Activated CD8-positive, alpha-beta memory T cell treated with anti-CD3 and anti-CD28 coated beads, Interleukin-2, amount 50 U/mL, for 48 hours (primary cell): ENCODE results near the gene ANO10.
"Not testable (repeated sequence)": the region's sequence is repeated elsewhere in the genome, so short reads cannot be mapped to it uniquely, and the experiment has no call there.

Source experiments
- DNase-seq: peaks from one replicate; pipeline ENCODE4 v3.0.0-alpha.2; 2020

ANO10 gene

DNA sequence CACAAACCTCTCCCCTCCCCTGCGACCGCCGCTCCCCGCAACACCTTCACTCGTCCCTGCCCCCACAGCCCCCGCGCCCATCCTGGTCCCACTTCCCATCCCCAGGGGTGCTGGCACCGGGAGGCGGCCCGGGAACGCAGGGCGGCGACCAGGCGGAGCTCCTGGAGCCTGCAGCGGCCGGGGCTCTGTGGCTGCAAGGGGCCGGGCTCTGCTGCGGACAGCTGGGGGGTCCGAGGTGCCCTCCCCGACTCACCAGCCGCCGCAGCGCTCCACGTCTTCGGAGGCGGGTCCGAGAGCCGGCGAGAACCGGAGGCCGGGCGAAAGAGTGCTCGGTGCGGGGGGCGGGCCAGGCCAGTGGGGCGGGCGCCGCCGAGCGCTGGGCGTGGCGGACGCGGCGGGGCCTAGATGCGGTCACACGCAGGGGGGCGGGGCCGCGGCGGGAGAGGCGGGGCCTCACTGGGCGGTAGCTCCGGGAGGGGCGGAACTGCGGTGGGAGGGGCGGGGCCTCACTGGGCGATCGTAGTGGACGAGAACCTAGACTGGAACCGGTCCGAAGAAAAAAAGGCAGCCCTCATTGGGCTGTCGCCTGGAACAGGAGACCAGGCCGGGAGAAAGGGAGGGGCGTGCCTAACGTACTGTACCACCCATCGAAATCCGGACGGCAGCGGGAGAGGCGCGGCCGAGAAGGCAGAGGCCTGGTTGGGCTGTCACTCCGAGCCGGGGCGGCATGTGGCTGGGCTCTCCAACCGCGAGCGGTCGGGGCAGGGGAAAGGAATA lies at the start of gene ANO10:
Gene ANO10, minus strand, starts transcription at position 356 of the 777 bp plus-strand sequence. CDS start 16,159 bp downstream, outside the sequence.
- DNase-seq, result peak; percentile 99

GRCh38 chr3:43670635-43671522 lies 49.1 kb upstream of the ANO10 start:
- no peak for DNase-seq

- DNase-seq, result not testable (repeated sequence)
These were observed 43.2 kb upstream of the ANO10 start for GRCh38 chr3:43665011-43665410.

DNA sequence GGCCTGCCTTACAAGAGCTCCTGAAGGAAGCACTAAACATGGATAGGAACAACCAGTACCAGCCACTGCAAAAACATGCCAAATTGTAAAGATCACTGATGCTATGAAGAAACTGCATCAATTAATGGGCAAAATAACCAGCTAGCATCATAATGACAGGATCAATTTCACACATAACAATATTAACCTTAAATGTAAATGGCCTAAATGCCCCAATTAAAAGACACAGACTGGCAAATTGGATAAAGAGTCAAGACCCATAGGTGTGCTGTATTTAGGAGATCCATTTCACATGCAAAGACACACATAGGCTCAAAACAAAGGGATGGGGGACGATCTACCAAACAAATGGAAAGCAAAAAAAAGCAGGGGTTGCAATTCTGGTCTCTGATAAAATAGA lies 39.6 kb upstream of the ANO10 start:
- not testable (repeated sequence) for DNase-seq

- DNase-seq, result no peak
These were observed 37.6 kb upstream of the ANO10 start for GRCh38 chr3:43659250-43659880.

GRCh38 chr3:43656390-43656789 lies 34.6 kb upstream of the ANO10 start:
- DNase-seq, result not testable (repeated sequence)

DNA sequence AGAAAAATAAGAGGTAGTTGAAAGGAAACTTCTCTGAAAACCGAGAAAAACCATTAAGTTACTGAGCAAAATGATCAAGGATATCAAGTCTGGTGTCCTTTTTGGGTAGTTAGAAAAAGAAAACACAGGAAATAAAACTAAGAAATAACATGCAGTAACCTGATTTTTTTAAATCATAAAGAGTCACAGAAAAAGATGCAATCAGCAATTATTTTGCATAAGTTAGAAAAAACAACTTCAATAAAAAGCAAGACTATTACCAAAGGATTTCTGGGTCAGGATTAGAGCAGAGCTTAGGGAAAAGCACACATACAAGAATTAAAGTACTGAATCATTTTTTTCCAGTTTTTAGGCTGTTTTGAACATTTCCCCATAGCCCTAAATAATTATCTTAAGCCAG lies 28.5 kb upstream of the ANO10 start:
- no peak for DNase-seq

DNA sequence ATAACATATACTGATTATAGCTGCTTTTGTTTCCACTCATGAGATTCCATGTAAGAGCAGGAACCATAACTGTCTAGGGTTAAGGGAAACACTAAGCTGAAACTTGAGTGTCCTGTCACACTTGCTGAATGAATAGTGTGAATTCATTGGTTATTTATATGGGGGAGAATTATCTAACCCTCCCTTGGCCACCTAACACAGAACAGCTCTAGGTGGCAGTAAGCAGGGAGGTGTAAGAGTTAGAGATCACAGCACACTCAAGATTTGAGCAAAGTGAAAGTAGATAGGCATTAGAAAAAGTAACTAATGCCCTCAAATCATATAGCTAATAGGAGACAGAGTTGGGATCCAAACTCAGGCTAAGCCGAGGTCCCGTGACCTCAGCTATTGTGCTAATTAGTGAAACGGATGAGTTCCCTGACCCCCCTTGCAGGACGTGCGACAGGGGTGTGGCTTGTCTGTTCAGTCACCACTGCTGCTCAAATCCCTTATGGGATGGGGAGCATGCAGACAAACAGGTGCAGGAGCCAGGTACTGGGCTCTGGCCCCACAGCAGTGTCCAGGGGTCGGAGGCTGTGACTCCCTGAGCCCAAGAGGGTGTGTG lies 27.7 kb upstream of the ANO10 start:
- no peak for DNase-seq

DNA sequence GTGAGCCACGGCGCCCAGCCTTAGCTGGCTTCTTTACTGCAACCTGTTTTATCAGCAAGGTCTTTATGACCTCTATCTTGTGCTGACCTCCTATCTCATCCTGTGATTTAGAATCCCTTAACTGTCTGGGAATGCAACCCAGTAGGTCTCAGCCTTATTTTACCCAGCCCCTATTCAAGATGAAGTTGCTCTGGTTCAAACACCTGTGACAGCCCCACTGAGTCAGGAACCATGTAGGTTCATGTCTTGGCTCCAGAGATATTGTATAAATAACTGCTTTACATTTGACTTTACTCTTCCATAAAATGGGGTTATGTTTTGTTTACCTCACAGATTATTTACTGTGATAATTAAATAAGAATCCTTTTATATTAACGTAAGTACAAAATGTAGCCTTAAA lies 27.1 kb upstream of the ANO10 start:
- no peak for DNase-seq

GRCh38 chr3:43647331-43648166 lies 25.7 kb upstream of the ANO10 start:
- no peak for DNase-seq

DNA sequence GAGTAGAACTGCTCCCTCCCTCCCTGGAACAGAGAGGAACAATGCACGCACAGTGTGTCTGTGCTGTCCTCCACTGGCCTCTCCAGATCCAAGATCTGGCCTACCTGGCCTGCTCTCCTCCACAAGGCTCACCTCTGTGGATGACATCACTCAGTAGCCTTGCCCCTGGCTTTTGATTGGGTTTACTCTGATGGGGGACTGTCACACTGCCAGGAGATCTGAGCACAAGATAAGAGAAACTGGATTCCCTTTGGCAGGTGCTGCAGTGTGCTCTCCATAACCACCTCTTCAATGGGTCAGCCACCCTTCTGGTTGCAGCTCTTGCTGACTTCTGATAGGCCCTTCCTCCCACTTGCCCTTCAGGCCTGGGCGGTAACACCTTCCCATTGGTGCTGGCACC lies 22.6 kb upstream of the ANO10 start:
- no peak for DNase-seq

DNA sequence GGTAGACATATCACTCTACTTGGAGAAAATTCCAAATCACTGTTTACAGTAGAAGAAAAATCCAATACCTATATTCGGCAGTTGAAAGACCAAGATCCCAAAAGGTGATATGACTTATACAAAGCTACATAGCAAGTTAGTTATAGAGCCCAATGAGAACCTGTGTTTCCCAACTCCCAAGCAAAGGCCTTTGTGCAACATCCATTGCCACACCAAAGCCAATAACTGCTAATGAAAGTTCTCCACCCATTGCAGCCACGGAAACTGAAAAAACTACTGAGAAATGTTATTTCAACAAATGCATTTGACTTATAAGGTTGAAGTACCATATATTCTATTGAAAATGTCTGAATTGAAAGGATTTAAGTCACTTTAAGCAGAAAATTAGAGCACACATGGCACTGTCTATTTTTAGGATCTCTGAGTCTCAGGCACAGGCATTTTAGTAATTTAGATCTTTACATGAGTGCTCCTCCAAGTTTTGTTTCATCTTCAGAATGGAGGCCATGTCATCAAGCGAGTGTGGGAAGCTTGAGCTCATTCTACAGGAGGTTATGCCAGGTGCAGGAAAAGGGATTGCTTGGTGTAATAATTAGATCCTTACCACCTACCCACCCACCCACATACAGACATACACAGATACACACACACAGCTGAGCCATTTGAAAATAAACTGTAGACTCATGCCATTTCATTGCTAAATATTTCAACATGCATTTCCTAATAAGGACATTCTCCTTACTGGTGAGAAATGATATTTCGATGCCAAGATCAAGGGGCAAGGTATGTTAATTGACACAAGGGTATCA lies 19.7 kb upstream of the ANO10 start:
- no peak for DNase-seq

DNA sequence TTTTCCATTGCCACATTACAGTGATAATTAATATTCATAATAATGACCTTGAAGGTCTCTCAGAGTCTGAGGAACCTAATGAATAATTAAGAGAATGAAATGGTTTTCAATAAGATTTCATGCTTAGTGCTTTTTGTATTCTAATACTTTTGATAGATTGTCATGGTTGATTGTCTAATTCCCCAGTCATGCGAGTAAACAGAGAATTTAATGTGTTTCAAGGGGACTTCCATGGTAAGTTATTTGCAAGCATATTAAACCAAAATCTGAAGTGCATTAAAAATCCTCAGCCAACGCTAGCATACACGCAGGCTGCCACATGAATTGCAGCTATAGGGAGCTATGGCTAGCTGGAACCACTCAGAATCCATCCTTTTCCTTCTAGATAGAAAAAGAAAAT lies 18.9 kb upstream of the ANO10 start:
- no peak for DNase-seq

- peak; percentile 63 for DNase-seq
These were observed 17.0 kb upstream of the ANO10 start for GRCh38 chr3:43638594-43639447.

DNA sequence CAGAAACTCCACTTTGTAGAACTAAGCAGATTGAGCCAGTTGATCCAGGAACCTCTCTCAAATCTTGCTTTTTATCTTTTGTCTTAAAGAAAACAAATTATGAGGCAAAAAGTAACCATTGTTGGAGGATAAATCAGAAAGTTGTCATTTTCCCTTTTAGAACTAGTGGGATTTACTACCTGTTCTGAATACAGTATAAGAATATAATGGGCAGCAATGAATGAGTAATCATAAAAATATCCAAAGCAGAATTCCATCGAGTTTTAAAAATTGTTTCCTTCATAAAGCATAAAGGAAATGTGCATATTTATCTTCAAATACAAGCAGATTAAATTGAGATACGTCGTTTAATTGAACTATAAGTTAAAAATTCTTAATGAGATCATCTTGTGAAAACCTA lies 15.9 kb upstream of the ANO10 start:
- DNase-seq, result no peak

DNA sequence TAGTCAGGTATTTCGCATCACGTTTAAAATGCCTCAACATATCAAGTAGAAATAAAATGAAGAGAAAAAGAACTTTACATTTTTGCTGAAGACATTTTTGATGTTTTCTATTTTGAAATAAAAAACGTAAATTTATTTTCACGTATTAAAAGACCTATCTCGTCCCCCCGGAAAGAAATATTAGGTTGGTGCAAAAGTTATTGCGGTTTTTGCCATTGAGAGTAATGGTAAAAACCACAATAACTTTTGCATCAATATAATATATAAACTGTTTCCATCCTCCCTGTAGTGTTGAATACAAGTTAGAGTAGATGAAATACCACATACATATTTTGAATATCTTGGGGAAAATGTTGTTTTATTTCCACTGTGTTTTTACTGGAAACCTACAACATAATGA lies 11.2 kb upstream of the ANO10 start:
- DNase-seq, result no peak

DNA sequence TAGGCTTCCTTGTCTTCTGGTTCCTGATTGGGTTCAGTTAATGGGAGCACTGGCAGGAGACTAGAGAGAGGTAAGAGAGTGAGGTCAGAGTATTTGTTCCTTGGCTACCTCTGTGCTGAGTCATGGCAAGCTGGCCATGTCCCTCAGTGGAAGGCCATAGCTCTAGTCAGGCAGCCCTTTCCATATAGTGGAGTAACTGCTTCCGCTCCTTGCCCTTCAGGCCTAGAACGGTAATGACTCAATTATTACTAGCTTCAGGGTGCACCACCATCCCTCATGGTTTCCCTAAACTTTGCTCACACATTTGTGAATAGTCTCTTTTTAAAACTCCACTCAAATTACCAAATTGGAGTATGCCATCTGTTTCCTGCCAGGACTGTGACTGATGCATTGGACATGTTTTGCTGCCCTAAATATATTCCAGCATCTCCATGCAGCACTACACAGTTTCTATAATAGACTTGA lies 10.5 kb upstream of the ANO10 start:
- no peak for DNase-seq

GRCh38 chr3:43629741-43630140 lies 7.9 kb upstream of the ANO10 start:
- DNase-seq, result no peak

- DNase-seq, result no peak
These were observed 7.4 kb upstream of the ANO10 start for GRCh38 chr3:43629257-43629656.

GRCh38 chr3:43627360-43627759 lies 5.5 kb upstream of the ANO10 start:
- DNase-seq, result no peak
